H1 (cell line): ENCODE data around the gene ADGRE2. TPM values are rescaled to one million over a fixed set of nuclear protein-coding genes. Genes with fewer than 3 reads are reported as not detected.

Experiments
- SRF ChIP-seq: IDR thresholded peaks from 2 replicates; pipeline ENCODE4 v1.6.1; 2011; ENCODE audit warnings: mild to moderate bottlenecking, low read depth, low read length, moderate library complexity
- polyA plus RNA-seq, 7 experiments: library from polyadenylated mRNA; depleted of rRNA in 3 of 7; stranded (reverse) in 5 of 7; unstranded in 2 of 7; fragments of >200 nt in 5 of 7; fragments of 200-250 nt in 2 of 7; gene quantifications; 1 replicate in 5 of 7; 2 replicates in 1 of 7; 4 replicates in 1 of 7; pipeline versions ENCODE4 v1.2.1 to v1.2.3, GENCODE V29; 2011 to 2013; ENCODE audit warnings: missing spikeins in 2 of 7, mixed read lengths in 2 of 7
- total RNA-seq: library from RNA; stranded (reverse); fragmentation: NEBNext Ultra II Directional; extraction: Animal tissue kit (Norgen Biotek cat#: 25700); gene quantifications from 2 replicates; pipeline ENCODE4 v1.2.1, GENCODE V29; 2021

Gene ADGRE2
- total and polyA plus RNA-seq, 2 of the 8 experiments (the other 6 are each of a cell fraction or from before 2014, with no cell fraction given), result 2.0 to 4.5 TPM

GRCh38 chr19:14762111-14762510, 16.2 kb downstream of the ADGRE2 start (continued):
- TF ChIP-seq SRF, result no peak
